Stimulated activated CD4-positive, alpha-beta T cell treated with anti-CD3 and anti-CD28 coated beads, Interleukin-15, amount 100 ng/mL, for 48 hours (primary cell): ENCODE results near the gene LYRM4.
"Not testable (repeated sequence)": the region's sequence is repeated elsewhere in the genome, so short reads cannot be mapped to it uniquely, and the experiment has no call there.

ENCODE experiments used
- DNase-seq, 2 donors: peaks; one replicate each; pipeline ENCODE4 v3.0.0-alpha.2; 2020; ENCODE audit warnings: low read depth in 2 of 2

LYRM4 gene

DNA sequence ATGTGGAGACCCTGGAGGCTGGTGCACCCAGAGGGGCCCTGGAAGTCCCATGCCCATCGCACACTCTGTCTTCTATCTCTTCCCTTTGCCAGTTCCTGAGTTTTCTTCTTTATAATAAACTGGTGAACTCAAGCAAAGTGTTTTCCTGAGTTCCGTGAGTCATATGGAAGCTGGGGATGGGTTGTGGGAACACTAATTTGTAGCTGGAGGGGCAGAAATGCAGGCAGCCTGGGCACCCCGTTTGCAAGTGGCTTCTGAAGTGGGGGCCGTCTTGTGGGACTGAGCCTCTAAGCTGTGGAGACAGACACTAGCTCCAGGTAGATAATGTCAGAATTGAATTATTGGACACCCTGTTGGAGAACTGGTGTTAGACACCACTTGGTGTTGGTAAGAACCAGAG lies 178.8 kb downstream of the LYRM4 start:
- DNase-seq: no peak

DNA sequence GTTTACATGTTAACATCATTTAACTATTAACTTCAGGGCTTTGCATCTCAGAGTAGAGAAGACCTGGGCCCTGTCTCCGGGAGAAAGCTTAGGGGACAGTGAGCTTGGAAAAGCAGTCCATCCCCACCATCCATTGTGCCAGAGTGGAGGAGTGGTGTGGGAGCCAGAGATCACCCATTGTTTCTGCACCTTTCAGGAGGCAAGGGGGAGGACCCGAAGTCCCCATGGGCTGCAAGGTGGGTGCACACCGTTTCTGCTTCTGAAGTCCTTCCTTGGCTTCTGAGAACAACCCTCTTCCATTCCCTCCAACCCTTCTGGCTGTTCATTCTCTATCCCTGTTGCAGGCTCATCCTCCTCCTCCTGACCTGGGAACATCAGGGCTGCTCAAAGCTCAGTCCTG lies 179.6 kb downstream of the LYRM4 start:
- DNase-seq: no peak

DNA sequence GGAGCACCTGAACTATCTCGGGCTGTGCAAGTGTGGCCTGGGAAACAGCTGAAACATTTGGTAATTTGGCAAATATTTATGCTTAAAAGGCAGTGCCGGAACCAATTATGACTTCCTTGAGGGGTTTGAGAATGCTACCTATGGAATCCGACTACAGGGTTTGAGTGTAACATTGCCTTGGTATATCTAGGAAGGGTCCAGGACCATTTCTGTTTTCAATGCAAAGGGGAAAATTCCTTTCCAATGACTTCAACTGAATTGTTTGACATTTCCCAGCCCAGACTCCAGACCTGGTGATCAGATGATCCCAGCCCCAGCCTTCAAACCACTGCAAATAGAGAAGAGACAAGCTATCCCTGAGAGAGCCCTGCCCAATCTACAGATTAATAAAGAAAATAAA lies 180.2 kb downstream of the LYRM4 start:
- no peak for DNase-seq

DNA sequence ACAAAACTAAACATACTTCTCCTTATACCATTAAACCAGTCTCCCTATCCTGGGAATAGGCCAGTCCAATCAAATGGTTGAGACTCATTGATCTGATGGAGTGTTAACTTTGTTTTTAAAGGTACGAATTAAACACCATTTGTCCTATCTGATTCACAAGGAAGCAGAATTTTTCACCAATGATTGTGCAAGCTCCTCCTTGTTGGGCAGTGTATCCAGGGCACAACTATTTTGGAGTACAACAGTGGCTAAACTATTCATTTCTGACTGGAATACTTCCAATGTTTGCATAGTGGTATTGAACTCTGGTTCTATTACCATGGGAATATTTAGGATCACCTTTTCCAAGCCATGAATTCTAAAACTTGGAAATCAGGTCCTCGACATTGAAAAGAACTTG lies 181.1 kb downstream of the LYRM4 start:
- DNase-seq: no peak

DNA sequence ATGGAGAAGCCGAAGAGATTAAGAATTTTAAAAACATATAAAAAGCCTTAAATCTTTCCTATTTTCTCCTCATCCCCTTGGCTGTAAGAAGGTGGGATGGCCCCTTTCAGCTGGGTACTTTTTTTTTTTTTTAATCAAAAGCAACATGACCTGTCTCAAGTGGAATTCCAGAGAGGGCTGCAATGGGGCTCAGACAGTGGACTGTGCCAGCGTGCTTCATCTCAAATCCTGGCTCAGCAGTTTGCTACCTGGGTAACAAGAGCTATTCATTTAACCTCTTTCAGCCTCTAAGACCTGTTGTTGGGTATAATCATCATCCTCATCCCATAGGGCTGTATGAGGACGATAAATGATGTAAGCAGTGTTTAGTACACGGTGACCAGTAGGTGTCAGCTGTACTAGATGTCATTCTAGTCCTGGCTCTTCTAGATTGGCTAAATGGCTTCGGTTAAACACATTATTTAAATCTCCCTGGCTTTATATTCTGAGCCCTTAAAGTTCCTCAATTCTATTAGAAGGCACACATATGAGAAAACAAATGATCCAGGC lies 182.6 kb downstream of the LYRM4 start:
- no peak for DNase-seq

DNA sequence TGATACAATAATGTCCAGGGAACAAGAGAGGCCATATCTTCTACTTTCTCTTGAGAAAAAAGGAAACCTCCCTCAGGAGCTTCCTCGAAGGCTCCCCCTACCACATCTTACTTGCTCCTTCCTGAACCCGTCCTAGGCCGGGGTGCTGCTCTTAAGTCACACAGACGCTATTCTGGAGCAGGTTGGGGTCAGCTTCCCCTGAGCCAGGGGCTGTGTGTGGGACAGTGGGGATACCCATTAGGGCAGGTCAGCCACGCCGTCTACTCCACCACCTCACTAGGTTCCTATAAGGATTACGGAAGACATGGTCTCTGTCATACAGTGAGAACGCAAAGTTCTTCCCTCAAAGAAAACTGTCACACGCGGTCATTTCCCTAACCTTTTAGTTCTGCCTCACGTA lies 183.8 kb downstream of the LYRM4 start:
- DNase-seq: no peak

DNA sequence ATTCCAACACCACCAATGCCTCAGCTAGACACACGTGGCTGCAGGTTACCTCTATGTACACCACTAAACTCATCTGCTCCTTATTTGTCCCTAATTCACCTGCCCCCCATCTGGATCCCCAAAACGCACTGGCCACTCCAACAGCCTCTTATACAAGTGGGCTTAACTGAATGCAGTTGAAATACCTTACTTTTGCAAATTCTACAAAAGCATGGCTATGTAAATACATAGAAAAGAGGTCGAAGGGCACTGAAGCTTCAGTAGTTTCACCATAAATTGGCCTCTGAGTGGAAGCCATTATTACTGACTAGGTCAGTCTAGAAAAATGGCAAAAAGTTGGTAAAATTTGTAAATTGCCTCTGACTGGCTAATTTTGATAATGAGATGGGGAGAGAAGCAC lies 186.8 kb downstream of the LYRM4 start:
- no peak for DNase-seq

DNA sequence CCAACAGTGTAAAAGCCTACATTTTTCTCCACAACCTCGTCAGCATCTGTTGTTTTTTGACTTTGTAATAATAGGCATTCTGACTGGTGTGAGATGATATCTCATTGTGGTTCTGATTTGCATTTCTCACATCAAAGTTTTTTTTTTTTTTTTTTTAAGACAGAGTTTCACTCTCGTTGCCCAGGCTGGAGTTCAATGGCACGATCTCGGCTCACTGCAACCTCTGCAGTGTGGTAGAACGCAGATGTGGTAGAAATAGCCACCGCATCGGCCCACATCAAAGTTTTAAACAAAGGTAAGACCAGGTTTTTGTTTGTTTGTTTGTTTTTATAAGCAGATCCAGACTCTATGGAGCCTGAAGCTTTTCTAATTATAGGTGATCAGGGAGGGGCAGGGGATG lies 188.3 kb downstream of the LYRM4 start:
- no peak for DNase-seq

DNA sequence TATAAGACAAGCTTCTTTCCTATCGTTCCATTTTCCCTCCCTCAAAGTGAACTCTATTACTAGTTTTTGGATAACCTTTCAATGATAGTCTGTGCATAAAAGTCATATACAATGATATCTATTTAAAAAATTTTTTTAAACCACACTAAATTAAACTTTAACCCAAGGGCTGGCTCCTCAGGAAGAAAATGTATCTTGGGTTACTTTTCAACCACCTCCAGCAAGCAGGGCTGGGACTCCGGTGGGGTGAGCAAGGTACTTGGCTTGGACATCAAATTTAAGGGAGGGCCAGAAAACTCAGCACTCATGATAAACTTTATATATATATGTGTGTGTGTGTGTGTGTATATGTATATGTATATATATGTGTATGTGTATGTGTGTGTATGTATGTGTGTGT lies 189.5 kb downstream of the LYRM4 start:
- no peak for DNase-seq

DNA sequence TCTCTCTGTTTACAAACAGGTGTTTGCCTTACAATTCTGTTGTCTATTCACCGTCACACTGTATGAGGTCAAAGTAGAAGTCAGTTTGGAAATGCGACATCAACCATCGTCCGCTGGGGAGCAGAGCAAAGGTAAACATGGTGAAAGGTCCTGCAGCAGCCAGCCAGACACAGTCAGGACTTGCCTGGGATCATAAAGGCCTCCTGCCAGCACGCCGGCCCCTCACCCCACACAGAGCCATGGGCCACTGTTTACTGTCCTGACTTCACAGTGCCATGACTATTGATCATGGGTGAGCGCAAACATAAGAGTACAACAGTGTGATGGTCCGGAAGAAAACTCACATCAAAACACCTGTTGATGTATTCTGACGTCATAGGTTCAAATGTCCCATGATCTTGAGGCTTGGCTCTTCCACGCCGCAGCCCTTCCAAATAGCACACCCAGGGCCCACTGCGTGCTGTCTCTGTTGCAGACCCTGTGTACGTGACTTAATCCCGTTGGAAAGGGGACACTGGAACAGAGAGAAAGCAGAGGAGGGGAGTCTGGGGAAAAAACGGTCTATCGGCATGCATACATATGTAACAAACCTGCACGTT lies 192.5 kb downstream of the LYRM4 start:
- no peak for DNase-seq

DNA sequence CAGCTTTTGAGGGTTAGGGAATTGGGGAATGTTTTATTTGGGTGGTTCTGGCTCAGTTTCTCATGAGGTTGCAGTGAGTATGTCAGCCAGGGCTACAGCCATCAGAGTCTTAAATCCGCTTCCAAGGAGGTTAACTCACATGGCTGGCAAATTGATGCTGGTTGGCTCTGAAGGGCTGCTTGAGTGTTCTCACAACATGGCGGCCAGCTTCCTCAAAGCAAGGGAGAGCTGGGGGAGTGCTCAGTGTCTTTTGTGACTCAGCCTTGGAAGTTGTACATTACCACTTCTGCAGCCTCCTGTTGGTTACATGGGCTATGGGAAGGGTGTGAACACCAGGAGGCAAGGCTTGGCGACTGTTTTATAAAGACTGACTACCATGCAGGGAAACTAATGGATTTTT lies 193.4 kb downstream of the LYRM4 start:
- DNase-seq: no peak

DNA sequence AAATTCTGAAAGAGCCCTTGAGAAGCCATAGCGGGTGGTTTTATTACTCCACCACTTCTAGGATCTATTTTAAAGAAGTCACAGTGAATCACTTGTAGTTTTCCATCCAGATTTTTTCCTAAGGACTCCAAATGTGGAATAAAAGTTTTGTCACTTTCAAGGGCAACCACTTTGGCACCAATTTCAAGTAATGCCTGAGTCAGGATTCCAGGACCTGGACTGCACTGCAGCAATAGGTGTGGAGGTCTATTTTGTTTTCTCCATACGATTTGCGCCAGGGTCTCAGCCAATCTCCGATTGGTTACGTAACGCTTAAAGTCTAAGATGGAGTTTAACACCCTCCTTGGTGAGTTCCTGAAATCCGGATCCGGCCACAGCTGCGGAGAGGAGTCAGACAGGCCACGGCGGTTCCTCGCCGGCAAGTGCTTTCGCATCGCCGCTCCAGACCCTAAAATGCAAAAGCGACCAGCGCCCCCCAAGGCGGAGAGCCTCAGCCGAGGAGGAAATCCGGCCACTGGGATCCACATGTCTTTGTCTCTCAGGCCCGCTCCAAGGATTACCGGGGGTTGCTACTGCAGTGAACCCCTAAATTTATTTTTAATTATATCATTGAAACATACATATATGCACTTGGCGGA lies 194.2 kb downstream of the LYRM4 start:
- DNase-seq: no peak

DNA sequence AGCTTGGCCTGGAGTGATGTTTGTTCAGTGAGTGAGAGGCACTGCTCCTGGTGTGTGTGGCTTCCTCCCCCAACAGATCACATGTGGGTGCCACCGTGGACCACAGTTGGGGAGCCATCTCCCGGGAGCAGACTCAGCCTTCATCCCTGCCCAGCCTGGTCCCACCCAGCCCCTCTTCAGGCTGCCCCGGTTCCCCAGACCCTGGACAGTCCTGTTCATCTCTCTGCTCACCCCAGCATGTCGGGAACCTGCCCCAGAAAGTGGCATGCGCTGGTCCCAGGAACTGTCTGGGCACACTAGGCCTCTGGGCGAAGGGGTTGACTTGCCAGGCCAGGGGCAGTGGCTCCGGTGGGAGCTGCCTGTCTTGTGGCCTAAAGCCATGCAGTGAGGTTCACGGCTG lies 197.1 kb downstream of the LYRM4 start:
- DNase-seq: no peak

DNA sequence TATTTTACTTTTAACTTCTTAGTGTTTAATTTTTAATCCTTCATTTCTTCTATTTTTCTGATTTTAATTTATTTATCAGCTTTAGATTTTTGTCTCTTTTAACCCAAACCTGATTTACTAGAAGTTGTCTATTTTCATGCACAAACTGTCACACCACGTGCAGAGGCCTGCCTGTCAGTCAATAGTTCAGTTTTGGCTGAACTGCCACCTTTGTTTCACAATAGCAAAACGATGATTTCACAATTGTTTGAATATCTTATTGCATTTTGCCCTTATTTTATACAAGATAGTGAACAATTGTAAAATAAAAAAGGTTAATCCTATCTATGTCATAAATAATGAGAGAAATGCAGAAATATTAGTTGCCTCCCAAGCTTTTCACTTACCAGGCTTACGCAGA lies 199.6 kb downstream of the LYRM4 start:
- DNase-seq: no peak

DNA sequence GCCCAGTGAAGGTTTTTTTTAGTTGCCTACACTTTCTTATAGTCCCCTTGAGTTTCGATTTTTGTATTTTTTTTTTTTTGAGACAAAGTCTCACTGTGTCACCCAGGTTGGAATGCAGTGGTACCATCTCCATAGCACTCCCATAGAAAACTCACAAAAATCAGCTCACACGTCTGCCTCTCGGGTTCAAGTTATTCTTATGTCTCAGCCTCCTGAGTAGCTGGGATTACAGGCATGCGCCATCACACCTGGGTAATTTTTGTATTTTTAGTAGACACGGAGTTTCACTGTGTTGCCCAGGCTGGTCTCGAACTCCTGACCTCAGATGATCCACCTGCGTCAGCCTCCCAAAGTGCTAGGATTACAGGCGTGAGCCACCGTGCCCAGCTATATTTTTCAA lies 200.3 kb downstream of the LYRM4 start:
- not testable (repeated sequence) for DNase-seq

DNA sequence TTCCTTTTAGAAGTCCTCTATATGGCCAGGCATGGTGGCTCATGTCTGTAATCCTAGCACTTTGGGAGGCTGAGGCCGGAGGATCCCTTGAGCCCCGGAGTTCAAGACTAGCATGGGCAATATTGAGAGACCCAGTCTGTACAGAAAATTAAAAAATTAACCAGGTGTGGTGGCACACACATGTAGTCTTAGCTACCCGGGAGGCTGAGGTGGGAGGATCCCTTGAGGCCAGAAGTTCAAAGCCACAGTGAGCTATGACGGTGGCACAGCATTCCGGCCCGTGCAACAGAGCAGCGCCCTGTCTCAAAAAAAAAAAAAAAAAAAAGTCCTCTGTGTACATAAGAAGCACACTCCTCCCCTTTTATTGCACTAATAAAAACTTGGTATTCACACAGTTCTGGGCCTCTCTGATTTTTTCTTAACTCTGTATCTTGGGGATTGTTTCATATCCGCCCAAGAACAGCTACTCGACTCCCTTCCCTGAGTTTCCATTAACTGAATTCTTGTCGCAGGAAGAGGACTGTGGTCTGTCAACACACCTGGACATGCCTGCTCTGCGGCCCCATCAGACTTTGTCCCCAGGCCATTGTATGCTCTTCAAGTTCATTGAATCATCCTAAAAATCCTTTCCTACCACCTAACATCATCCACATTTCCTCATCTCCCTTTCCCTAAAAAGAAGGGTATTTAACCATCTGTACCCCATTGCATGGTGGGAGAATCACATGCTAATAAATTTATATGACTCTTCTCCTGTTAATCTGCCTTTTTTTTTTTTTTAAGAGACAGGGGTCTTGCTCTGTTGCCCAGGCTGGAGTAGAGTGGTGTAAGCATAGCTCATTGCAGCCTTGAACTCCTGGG lies 201.5 kb downstream of the LYRM4 start:
- DNase-seq: no peak
